GM23248 (cell line): ENCODE measurements around the gene RGS14.
"Not testable (repeated sequence)": the region's sequence is repeated elsewhere in the genome, so short reads cannot be mapped to it uniquely, and the experiment has no call there.

ENCODE experiments used
- EZH2 ChIP-seq: fragments of 200-600 bp; sonication (generic); IDR thresholded peaks from 2 replicates; pipeline ENCODE4 v1.6.1; 2018; ENCODE audit warnings: antibody characterized with exemption, mild to moderate bottlenecking; ENCODE audit not compliant: insufficient read depth, poor library complexity, severe bottlenecking
- EZH2phosphoT487 ChIP-seq: fragments of 200-600 bp; sonication (generic); IDR thresholded peaks from 2 replicates; pipeline ENCODE4 v1.6.1; 2018; ENCODE audit warnings: antibody characterized with exemption, moderate library complexity, mild to moderate bottlenecking, low read depth; ENCODE audit not compliant: insufficient read depth

- TF ChIP-seq EZH2, EZH2phosphoT487: not testable (repeated sequence)
Observed at GRCh38 chr5:177360740-177361139, 3.0 kb downstream of the RGS14 start.
